ENCODE results near the gene KLHDC10. TPM values are rescaled to one million over a fixed set of nuclear protein-coding genes. Genes with fewer than 3 reads are reported as not detected.
"Not testable (repeated sequence)": the region's sequence is repeated elsewhere in the genome, so short reads cannot be mapped to it uniquely, and the experiment has no call there.

The KLHDC10 gene
- total RNA-seq, 1 experiment from 2014 or later: 21.6 TPM

GRCh38 chr7:130180571-130181262 lies 110.4 kb downstream of the KLHDC10 start:
- H3K4me2 ChIP-seq (ENCODE audit: low read length): no peak overlapping the region
- peak; percentile 59 for DNase-seq
- H3F3A ChIP-seq (ENCODE audit: low read length, unreplicated experiment): no peaks in the 10 kb centered on the region
- TF ChIP-seq EZH2phosphoT487 (IDR thresholded peaks at IDR 0.05; ENCODE audit: borderline replicate concordance, low read length) (no peak), EZH2 (IDR thresholded peaks at IDR 0.05; ENCODE audit: low read length, unreplicated experiment) (no peak)
- TF ChIP-seq, protein P1, sequence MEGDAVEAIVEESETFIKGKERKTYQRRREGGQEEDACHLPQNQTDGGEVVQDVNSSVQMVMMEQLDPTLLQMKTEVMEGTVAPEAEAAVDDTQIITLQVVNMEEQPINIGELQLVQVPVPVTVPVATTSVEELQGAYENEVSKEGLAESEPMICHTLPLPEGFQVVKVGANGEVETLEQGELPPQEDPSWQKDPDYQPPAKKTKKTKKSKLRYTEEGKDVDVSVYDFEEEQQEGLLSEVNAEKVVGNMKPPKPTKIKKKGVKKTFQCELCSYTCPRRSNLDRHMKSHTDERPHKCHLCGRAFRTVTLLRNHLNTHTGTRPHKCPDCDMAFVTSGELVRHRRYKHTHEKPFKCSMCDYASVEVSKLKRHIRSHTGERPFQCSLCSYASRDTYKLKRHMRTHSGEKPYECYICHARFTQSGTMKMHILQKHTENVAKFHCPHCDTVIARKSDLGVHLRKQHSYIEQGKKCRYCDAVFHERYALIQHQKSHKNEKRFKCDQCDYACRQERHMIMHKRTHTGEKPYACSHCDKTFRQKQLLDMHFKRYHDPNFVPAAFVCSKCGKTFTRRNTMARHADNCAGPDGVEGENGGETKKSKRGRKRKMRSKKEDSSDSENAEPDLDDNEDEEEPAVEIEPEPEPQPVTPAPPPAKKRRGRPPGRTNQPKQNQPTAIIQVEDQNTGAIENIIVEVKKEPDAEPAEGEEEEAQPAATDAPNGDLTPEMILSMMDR (conservative IDR thresholded peaks at IDR 0.05; ENCODE audit: low read depth, low read length): no peak
- no peak overlapping the region for H2AFZ ChIP-seq (ENCODE audit: low read length)
- peak overlapping the region; percentile 43 for H3K27ac ChIP-seq (ENCODE audit: low read length)
- H4K20me1 ChIP-seq (ENCODE audit: low read length): no peaks in the 10 kb centered on the region
- POLR2A ChIA-PET (ENCODE audit: unreplicated experiment): no interaction called here
- intact Hi-C loops (cut with micrococcal nuclease): no loop called here
- H3K27me3 ChIP-seq (ENCODE audit: low read length): no peaks in the 10 kb centered on the region
- CTCF ChIA-PET: no interaction called here
- H3K9ac ChIP-seq (ENCODE audit: low read length): no peak overlapping the region
- no peaks in the 10 kb centered on the region for H3K9me3 ChIP-seq (ENCODE audit: low read length)
- no peaks in the 10 kb centered on the region for H3K9me2 ChIP-seq (replicated peaks; ENCODE audit: low read length)
- no TSS peak for BruUV-seq (replicated peaks)
- H3K4me3 ChIP-seq (ENCODE audit: low read length): no peak overlapping the region
- peak; percentile 98 for ATAC-seq
- peaks cover 50% of the 10 kb centered on the region for H3K36me3 ChIP-seq (ENCODE audit: low read depth, low read length)
- no peaks in the 10 kb centered on the region for H3K79me2 ChIP-seq (ENCODE audit: low read length)
- no peaks in the 10 kb centered on the region for H3K4me1 ChIP-seq (ENCODE audit: insufficient read depth, low read length)

- CTCF ChIA-PET: no interaction called here
- TF ChIP-seq, protein P1 (conservative IDR thresholded peaks at IDR 0.05; ENCODE audit: low read depth, low read length): no peak
- TF ChIP-seq EZH2phosphoT487 (IDR thresholded peaks at IDR 0.05; ENCODE audit: borderline replicate concordance, low read length): no peak
- no peak for TF ChIP-seq EZH2 (IDR thresholded peaks at IDR 0.05; ENCODE audit: low read length, unreplicated experiment)
- Histone ChIP-seq H3K4me3 (ENCODE audit: low read length) (no peak overlapping the region), H3K36me3 (ENCODE audit: low read depth, low read length) (peaks cover 50% of the 10 kb centered on the region), H3K79me2 (ENCODE audit: low read length) (no peaks in the 10 kb centered on the region), H3K4me1 (ENCODE audit: insufficient read depth, low read length) (no peaks in the 10 kb centered on the region), H3K9ac (ENCODE audit: low read length) (no peak overlapping the region), H4K20me1 (ENCODE audit: low read length) (no peaks in the 10 kb centered on the region), H3K9me3 (ENCODE audit: low read length) (no peaks in the 10 kb centered on the region), H3F3A (ENCODE audit: low read length, unreplicated experiment) (no peaks in the 10 kb centered on the region), H3K4me2 (ENCODE audit: low read length) (no peak overlapping the region), H3K9me2 (replicated peaks; ENCODE audit: low read length) (no peaks in the 10 kb centered on the region), H2AFZ (ENCODE audit: low read length) (no peak overlapping the region), H3K27me3 (ENCODE audit: low read length) (no peaks in the 10 kb centered on the region), H3K27ac (ENCODE audit: low read length) (peak overlapping the region; percentile 16)
- intact Hi-C loops (cut with micrococcal nuclease): no loop called here
- DNase-seq (no peak), ATAC-seq (no peak)
- no TSS peak for BruUV-seq (replicated peaks)
- POLR2A ChIA-PET (ENCODE audit: unreplicated experiment): no interaction called here
Observed at GRCh38 chr7:130181263-130181605, 110.9 kb downstream of the KLHDC10 start.

GRCh38 chr7:130182990-130183389 lies 112.7 kb downstream of the KLHDC10 start:
- no peaks in the 10 kb centered on the region for H3K9me2 ChIP-seq (replicated peaks; ENCODE audit: low read length)
- ATAC-seq: no peak
- H2AFZ ChIP-seq (ENCODE audit: low read length): no peak overlapping the region
- no TSS peak for BruUV-seq (replicated peaks)
- H3K79me2 ChIP-seq (ENCODE audit: low read length): no peaks in the 10 kb centered on the region
- intact Hi-C loops (cut with micrococcal nuclease): no loop called here
- no peak overlapping the region for H3K4me2 ChIP-seq (ENCODE audit: low read length)
- peaks cover 55% of the 10 kb centered on the region for H3K36me3 ChIP-seq (ENCODE audit: low read depth, low read length)
- DNase-seq: no peak
- ChIA-PET POLR2A (ENCODE audit: unreplicated experiment) (no interaction called here), CTCF (interaction anchor here (0.6 kb wide), 1 partner anchor 711 kb away, joined by 3 read pairs; no protein-coding TSS in a partner anchor)
- H4K20me1 ChIP-seq (ENCODE audit: low read length): no peaks in the 10 kb centered on the region
- H3K27ac ChIP-seq (ENCODE audit: low read length): no peak overlapping the region
- H3K4me3 ChIP-seq (ENCODE audit: low read length): no peak overlapping the region
- H3K4me1 ChIP-seq (ENCODE audit: insufficient read depth, low read length): no peaks in the 10 kb centered on the region
- H3K9ac ChIP-seq (ENCODE audit: low read length): no peak overlapping the region
- TF ChIP-seq EZH2phosphoT487 (IDR thresholded peaks at IDR 0.05; ENCODE audit: borderline replicate concordance, low read length): no peak
- TF ChIP-seq EZH2 (IDR thresholded peaks at IDR 0.05; ENCODE audit: low read length, unreplicated experiment): no peak
- TF ChIP-seq, protein P1 (conservative IDR thresholded peaks at IDR 0.05; ENCODE audit: low read depth, low read length): no peak
- H3K9me3 ChIP-seq (ENCODE audit: low read length): no peaks in the 10 kb centered on the region
- no peaks in the 10 kb centered on the region for H3K27me3 ChIP-seq (ENCODE audit: low read length)
- no peaks in the 10 kb centered on the region for H3F3A ChIP-seq (ENCODE audit: low read length, unreplicated experiment)

- H3K4me3 ChIP-seq (ENCODE audit: low read length); DNase-seq; H4K20me1 ChIP-seq (ENCODE audit: low read length); POLR2A ChIA-PET (ENCODE audit: unreplicated experiment); H3K9me2 ChIP-seq (replicated peaks; ENCODE audit: low read length); H3K4me1 ChIP-seq (ENCODE audit: insufficient read depth, low read length); BruUV-seq (replicated peaks); H2AFZ ChIP-seq (ENCODE audit: low read length); H3K9me3 ChIP-seq (ENCODE audit: low read length); H3K9ac ChIP-seq (ENCODE audit: low read length); H3K4me2 ChIP-seq (ENCODE audit: low read length); ATAC-seq; H3F3A ChIP-seq (ENCODE audit: low read length, unreplicated experiment); H3K27ac ChIP-seq (ENCODE audit: low read length); intact Hi-C loops (cut with micrococcal nuclease); H3K27me3 ChIP-seq (ENCODE audit: low read length); H3K79me2 ChIP-seq (ENCODE audit: low read length): not testable (repeated sequence)
- CTCF ChIA-PET: interaction anchor here (0.7 kb wide), 1 partner anchor 45 kb away, joined by 3 read pairs; no protein-coding TSS in a partner anchor
- H3K36me3 ChIP-seq (ENCODE audit: low read depth, low read length): peaks cover 53% of the 10 kb centered on the region
Observed at GRCh38 chr7:130184349-130184748, 114.0 kb downstream of the KLHDC10 start.
